ENCODE measurements around the gene NEURL1. TPM values are rescaled to one million over a fixed set of nuclear protein-coding genes. Genes with fewer than 3 reads are reported as not detected.

Gene NEURL1
- total and polyA plus RNA-seq, 4 donors = 0.16 to 2.8 (median 0.35) TPM

GRCh38 chr10:103595933-103596726, 102.6 kb downstream of the NEURL1 start:
- intact Hi-C loops (cut with DNase I) = loop anchor here in 1 of 2 donors (10.0 kb wide), 1 partner anchor 259 kb away; the partner anchor contains the start of gene SH3PXD2A
- H3K27ac ChIP-seq (ENCODE audit: low read depth in 1 of 2, low read length in 2 of 2) = no peak overlapping the region

GRCh38 chr10:103597003-103597402, 103.5 kb downstream of the NEURL1 start:
- no peak overlapping the region for H3K4me3 ChIP-seq (ENCODE audit: low read length in 2 of 2)
- no peaks in the 10 kb centered on the region for H3K4me1 ChIP-seq (ENCODE audit: control insufficient read depth in 1 of 2, insufficient read depth in 2 of 2, low read length in 2 of 2)
- ATAC-seq (ENCODE audit: low FRiP score) (no peak), DNase-seq (peak in 1 of 2 donors; percentile 25)
- intact Hi-C loops (cut with DNase I) = loop anchor here in 1 of 2 donors (10.0 kb wide), 1 partner anchor 258 kb away; the partner anchor contains the start of gene SH3PXD2A
- no peak overlapping the region for H3K27ac ChIP-seq (ENCODE audit: low read depth in 1 of 2, low read length in 2 of 2)
- no peaks in the 10 kb centered on the region for H3K36me3 ChIP-seq (ENCODE audit: control insufficient read depth in 1 of 2, insufficient read depth in 2 of 2, low read length in 1 of 2)
- whole genome bisulfite sequencing, 2 donors = 68 to 83% methylated on average over 6 of the region's 6 CpGs
- no peaks in the 10 kb centered on the region for H3K27me3 ChIP-seq (ENCODE audit: control insufficient read depth in 1 of 2, insufficient read depth in 2 of 2, low read length in 1 of 2)
- no peaks in the 10 kb centered on the region for H3K9me3 ChIP-seq (ENCODE audit: control insufficient read depth, low read length)

More at GRCh38 chr10:103595933-103596726, 102.6 kb downstream of the NEURL1 start:
- Histone ChIP-seq H3K4me1 (ENCODE audit: control insufficient read depth in 1 of 2, insufficient read depth in 2 of 2, low read length in 2 of 2) (no peaks in the 10 kb centered on the region), H3K4me3 (ENCODE audit: low read length in 2 of 2) (no peak overlapping the region), H3K27me3 (ENCODE audit: control insufficient read depth in 1 of 2, insufficient read depth in 2 of 2, low read length in 1 of 2) (no peaks in the 10 kb centered on the region), H3K9me3 (ENCODE audit: control insufficient read depth, low read length) (no peaks in the 10 kb centered on the region), H3K36me3 (ENCODE audit: control insufficient read depth in 1 of 2, insufficient read depth in 2 of 2, low read length in 1 of 2) (no peaks in the 10 kb centered on the region)
- ATAC-seq (ENCODE audit: low FRiP score) (no peak), DNase-seq (peak in 1 of 2 donors; percentile 59)
- 79 to 87% methylated on average over 4 of the region's 4 CpGs for WGBS, 2 donors

GRCh38 chr10:103598654-103599115, 105.2 kb downstream of the NEURL1 start:
- Histone ChIP-seq H3K4me1 (ENCODE audit: control insufficient read depth in 1 of 2, insufficient read depth in 2 of 2, low read length in 2 of 2) (no peaks in the 10 kb centered on the region), H3K27me3 (ENCODE audit: control insufficient read depth in 1 of 2, insufficient read depth in 2 of 2, low read length in 1 of 2) (no peaks in the 10 kb centered on the region), H3K27ac (ENCODE audit: low read depth in 1 of 2, low read length in 2 of 2) (no peak overlapping the region), H3K4me3 (ENCODE audit: low read length in 2 of 2) (no peak overlapping the region), H3K9me3 (ENCODE audit: control insufficient read depth, low read length) (no peaks in the 10 kb centered on the region), H3K36me3 (ENCODE audit: control insufficient read depth in 1 of 2, insufficient read depth in 2 of 2, low read length in 1 of 2) (no peaks in the 10 kb centered on the region)
- WGBS, 2 donors = 31 to 34% methylated on average over 7 of the region's 7 CpGs
- peak; percentile 63 for ATAC-seq (ENCODE audit: low FRiP score)
- peak in 1 of 2 donors; percentile 55 for DNase-seq
- intact Hi-C loops (cut with DNase I) = loop anchor here (1.0 to 10.0 kb wide), 2 partner anchors 88 to 256 kb away; partner anchors contain the start of gene SH3PXD2A (in 1 of the 2)

GRCh38 chr10:103599211-103599610, 105.7 kb downstream of the NEURL1 start:
- Histone ChIP-seq H3K4me1 (ENCODE audit: control insufficient read depth in 1 of 2, insufficient read depth in 2 of 2, low read length in 2 of 2) (no peaks in the 10 kb centered on the region), H3K9me3 (ENCODE audit: control insufficient read depth, low read length) (no peaks in the 10 kb centered on the region), H3K27me3 (ENCODE audit: control insufficient read depth in 1 of 2, insufficient read depth in 2 of 2, low read length in 1 of 2) (no peaks in the 10 kb centered on the region), H3K27ac (ENCODE audit: low read depth in 1 of 2, low read length in 2 of 2) (no peak overlapping the region), H3K36me3 (ENCODE audit: control insufficient read depth in 1 of 2, insufficient read depth in 2 of 2, low read length in 1 of 2) (no peaks in the 10 kb centered on the region), H3K4me3 (ENCODE audit: low read length in 2 of 2) (no peak overlapping the region)
- DNase-seq = peak in 1 of 2 donors; percentile 28
- ATAC-seq (ENCODE audit: low FRiP score) = no peak
- 31 to 42% methylated on average over 3 of the region's 3 CpGs for WGBS, 2 donors
- intact Hi-C loops (cut with DNase I) = loop anchor here in 1 of 2 donors (10.0 kb wide), 1 partner anchor 256 kb away; the partner anchor contains the start of gene SH3PXD2A

- H3K4me3 ChIP-seq (ENCODE audit: low read length in 2 of 2) = no peak overlapping the region
- no peaks in the 10 kb centered on the region for H3K4me1 ChIP-seq (ENCODE audit: control insufficient read depth in 1 of 2, insufficient read depth in 2 of 2, low read length in 2 of 2)
- H3K27ac ChIP-seq (ENCODE audit: low read depth in 1 of 2, low read length in 2 of 2) = no peak overlapping the region
- intact Hi-C loops (cut with DNase I) = loop anchor here (2.0 to 10.0 kb wide), 2 partner anchors 85 to 255 kb away; partner anchors contain the start of gene SH3PXD2A (in 2 of the 2)
- ATAC-seq (ENCODE audit: low FRiP score) (no peak), DNase-seq (peak in 1 of 2 donors; percentile 32)
- H3K36me3 ChIP-seq (ENCODE audit: control insufficient read depth in 1 of 2, insufficient read depth in 2 of 2, low read length in 1 of 2) = no peaks in the 10 kb centered on the region
- H3K27me3 ChIP-seq (ENCODE audit: control insufficient read depth in 1 of 2, insufficient read depth in 2 of 2, low read length in 1 of 2) = no peaks in the 10 kb centered on the region
- no peaks in the 10 kb centered on the region for H3K9me3 ChIP-seq (ENCODE audit: control insufficient read depth, low read length)
- 76 to 85% methylated on average over 6 of the region's 6 CpGs for WGBS, 2 donors
These were observed 106.4 kb downstream of the NEURL1 start for GRCh38 chr10:103599907-103600306.

GRCh38 chr10:103600325-103600724, 106.8 kb downstream of the NEURL1 start:
- Histone ChIP-seq H3K27ac (ENCODE audit: low read depth in 1 of 2, low read length in 2 of 2) (no peak overlapping the region), H3K36me3 (ENCODE audit: control insufficient read depth in 1 of 2, insufficient read depth in 2 of 2, low read length in 1 of 2) (no peaks in the 10 kb centered on the region), H3K27me3 (ENCODE audit: control insufficient read depth in 1 of 2, insufficient read depth in 2 of 2, low read length in 1 of 2) (no peaks in the 10 kb centered on the region), H3K4me1 (ENCODE audit: control insufficient read depth in 1 of 2, insufficient read depth in 2 of 2, low read length in 2 of 2) (no peaks in the 10 kb centered on the region), H3K9me3 (ENCODE audit: control insufficient read depth, low read length) (no peaks in the 10 kb centered on the region), H3K4me3 (ENCODE audit: low read length in 2 of 2) (no peak overlapping the region)
- intact Hi-C loops (cut with DNase I) = loop anchor here (2.0 to 10.0 kb wide), 2 partner anchors 84 to 254 kb away; partner anchors contain the start of gene SH3PXD2A (in 1 of the 2)
- WGBS, 2 donors = 56 to 71% methylated on average over 6 of the region's 6 CpGs
- DNase-seq (peak in 1 of 2 donors; percentile 20), ATAC-seq (ENCODE audit: low FRiP score) (no peak)

- no peaks in the 10 kb centered on the region for H3K36me3 ChIP-seq (ENCODE audit: control insufficient read depth in 1 of 2, insufficient read depth in 2 of 2, low read length in 1 of 2)
- ATAC-seq (ENCODE audit: low FRiP score) (no peak), DNase-seq (peak in 1 of 2 donors; percentile 28)
- no peak overlapping the region for H3K27ac ChIP-seq (ENCODE audit: low read depth in 1 of 2, low read length in 2 of 2)
- H3K9me3 ChIP-seq (ENCODE audit: control insufficient read depth, low read length) = no peaks in the 10 kb centered on the region
- H3K4me3 ChIP-seq (ENCODE audit: low read length in 2 of 2) = no peak overlapping the region
- H3K27me3 ChIP-seq (ENCODE audit: control insufficient read depth in 1 of 2, insufficient read depth in 2 of 2, low read length in 1 of 2) = no peaks in the 10 kb centered on the region
- intact Hi-C loops (cut with DNase I) = loop anchor here (2.0 to 10.0 kb wide), 2 partner anchors 84 to 254 kb away; partner anchors contain the start of gene SH3PXD2A (in 1 of the 2)
- WGBS, 2 donors = 20 to 23% methylated on average over 7 of the region's 7 CpGs
- H3K4me1 ChIP-seq (ENCODE audit: control insufficient read depth in 1 of 2, insufficient read depth in 2 of 2, low read length in 2 of 2) = no peaks in the 10 kb centered on the region
These were observed 107.6 kb downstream of the NEURL1 start for GRCh38 chr10:103600956-103601569.

GRCh38 chr10:103602028-103602851, 108.7 kb downstream of the NEURL1 start:
- no peaks in the 10 kb centered on the region for H3K36me3 ChIP-seq (ENCODE audit: control insufficient read depth in 1 of 2, insufficient read depth in 2 of 2, low read length in 1 of 2)
- 92 to 93% methylated on average over 44 to 47 of the region's 47 CpGs for WGBS, 2 donors
- intact Hi-C loops (cut with DNase I) = loop anchor here in 1 of 2 donors (10.0 kb wide), 1 partner anchor 253 kb away; the partner anchor contains the start of gene SH3PXD2A
- H3K4me3 ChIP-seq (ENCODE audit: low read length in 2 of 2) = no peak overlapping the region
- peak in 1 of 2 donors; percentile 50 for DNase-seq
- H3K27me3 ChIP-seq (ENCODE audit: control insufficient read depth in 1 of 2, insufficient read depth in 2 of 2, low read length in 1 of 2) = no peaks in the 10 kb centered on the region
- no peaks in the 10 kb centered on the region for H3K9me3 ChIP-seq (ENCODE audit: control insufficient read depth, low read length)
- H3K4me1 ChIP-seq (ENCODE audit: control insufficient read depth in 1 of 2, insufficient read depth in 2 of 2, low read length in 2 of 2) = no peaks in the 10 kb centered on the region
- ATAC-seq (ENCODE audit: low FRiP score) = no peak
- no peak overlapping the region for H3K27ac ChIP-seq (ENCODE audit: low read depth in 1 of 2, low read length in 2 of 2)
